SK-N-SH treated with all-trans-retinoic acid at 6 μM for 48 hours (cell line): Measurements from ENCODE around the gene SLC12A4.

Source experiments
- OSR1 ChIP-seq: fragments of 250-450 bp; sonication (Bioruptor Pico); IDR thresholded peaks from 2 replicates; pipeline ENCODE4 v1.8.0; 2022; ENCODE audit warnings: moderate library complexity, mild to moderate bottlenecking, inconsistent platforms
- PATZ1 ChIP-seq: fragments of 250-450 bp; sonication (Bioruptor Pico); IDR thresholded peaks from 2 replicates; pipeline ENCODE4 v1.8.0; 2020; ENCODE audit warnings: mild to moderate bottlenecking, moderate library complexity, borderline replicate concordance
- TSHZ2 ChIP-seq: fragments of 250-450 bp; sonication (Bioruptor Pico); IDR thresholded peaks from 2 replicates; pipeline ENCODE4 v1.5.0; 2020; ENCODE audit warnings: mild to moderate bottlenecking, moderate library complexity
- ZFP30 ChIP-seq: fragments of 450-650 bp; formaldehyde crosslinking; IDR thresholded peaks from 2 replicates; pipeline ENCODE4 v1.5.0; 2022; ENCODE audit warnings: mild to moderate bottlenecking, moderate library complexity
- ZNF565 ChIP-seq: fragments of 450-650 bp; formaldehyde crosslinking; conservative IDR thresholded peaks from 2 replicates; pipeline ENCODE4 v1.5.0; 2020; ENCODE audit warnings: low read depth, mild to moderate bottlenecking, moderate library complexity
- ZNF70 ChIP-seq: fragments of 450-650 bp; formaldehyde crosslinking; IDR thresholded peaks from 2 replicates; pipeline ENCODE4 v1.5.0; 2020; ENCODE audit warnings: mild to moderate bottlenecking, moderate library complexity

- TF ChIP-seq PATZ1 (CRISPR knock-in tag) (no peak), OSR1 (no peak), ZNF70 (CRISPR knock-in tag) (no peak), ZNF565 (CRISPR knock-in tag) (no peak), ZFP30 (no peak), TSHZ2 (CRISPR knock-in tag) (no peak)
These were observed 21.4 kb downstream of the SLC12A4 start for GRCh38 chr16:67946966-67947558.
